Measurements from ENCODE around the gene CDC20B.
"Not testable (repeated sequence)": the region's sequence is repeated elsewhere in the genome, so short reads cannot be mapped to it uniquely, and the experiment has no call there.

The CDC20B gene

DNA sequence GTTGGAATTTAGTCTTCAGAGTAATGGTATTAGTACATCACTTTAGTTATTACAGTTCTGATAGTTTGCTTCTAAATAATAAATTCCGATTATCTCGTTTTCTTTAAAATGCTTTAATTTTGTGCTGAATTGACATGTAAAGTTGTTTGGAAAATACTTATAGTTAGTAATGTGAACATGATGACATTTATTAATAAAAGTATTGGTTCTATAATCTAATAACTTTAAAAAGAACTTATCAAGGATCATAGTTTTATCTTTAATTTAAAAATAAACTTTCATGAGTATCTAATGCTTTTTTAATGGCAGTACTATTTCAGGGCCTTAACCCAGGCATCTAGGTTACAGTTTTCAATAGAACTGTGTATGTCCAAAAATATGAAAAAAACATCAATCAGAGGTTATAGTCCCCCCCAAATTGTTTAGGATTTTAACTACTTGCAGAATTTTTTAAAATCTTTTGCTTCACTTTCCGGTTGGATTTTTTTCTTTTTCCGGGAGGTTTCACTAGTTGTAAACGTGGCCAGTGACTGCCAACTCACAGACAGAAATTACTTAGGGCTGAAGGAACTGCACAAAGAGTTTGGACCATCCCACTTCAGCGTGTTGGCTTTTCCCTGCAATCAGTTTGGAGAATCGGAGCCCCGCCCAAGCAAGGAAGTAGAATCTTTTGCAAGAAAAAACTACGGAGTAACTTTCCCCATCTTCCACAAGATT lies 12.3 kb downstream of the CDC20B start:
- DNase-seq (ENCODE audit: low read depth, low spot score) = no peak

DNA sequence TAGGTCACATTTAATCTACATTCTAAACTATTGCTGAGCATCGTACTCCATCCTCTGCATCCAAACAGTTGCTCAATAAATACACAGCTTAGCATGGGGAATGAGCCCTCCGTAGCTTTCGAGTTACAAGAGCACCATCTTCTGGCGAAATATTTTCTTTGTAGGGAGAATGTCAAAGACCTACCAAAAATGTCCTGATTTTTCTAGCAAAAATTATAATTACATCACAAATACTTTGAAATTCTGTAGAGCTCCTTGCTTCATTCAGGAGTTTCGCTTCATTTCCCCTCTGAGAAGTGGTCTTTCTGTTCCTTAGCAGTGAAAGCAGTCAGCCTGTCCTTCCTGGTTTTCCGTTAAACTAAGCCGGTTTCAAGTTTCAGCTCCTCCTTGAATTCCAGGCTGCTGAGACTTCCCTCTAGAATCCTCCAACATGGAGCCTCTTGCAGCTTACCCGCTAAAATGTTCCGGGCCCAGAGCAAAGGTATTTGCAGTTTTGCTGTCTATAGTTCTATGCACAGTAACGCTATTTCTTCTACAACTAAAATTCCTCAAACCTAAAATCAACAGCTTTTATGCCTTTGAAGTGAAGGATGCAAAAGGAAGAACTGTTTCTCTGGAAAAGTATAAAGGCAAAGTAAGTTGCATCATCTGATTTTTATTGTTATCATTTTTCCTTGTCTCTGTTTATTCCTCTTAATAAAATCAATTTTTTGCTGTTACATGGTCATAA lies 13.0 kb downstream of the CDC20B start, which contains the start of gene GPX8:
Gene GPX8 (plus strand): TSS at position 409 of the 730 bp plus-strand sequence. CDS start 22 bp downstream, at position 431.
- no peak for DNase-seq (ENCODE audit: low read depth, low spot score)

DNA sequence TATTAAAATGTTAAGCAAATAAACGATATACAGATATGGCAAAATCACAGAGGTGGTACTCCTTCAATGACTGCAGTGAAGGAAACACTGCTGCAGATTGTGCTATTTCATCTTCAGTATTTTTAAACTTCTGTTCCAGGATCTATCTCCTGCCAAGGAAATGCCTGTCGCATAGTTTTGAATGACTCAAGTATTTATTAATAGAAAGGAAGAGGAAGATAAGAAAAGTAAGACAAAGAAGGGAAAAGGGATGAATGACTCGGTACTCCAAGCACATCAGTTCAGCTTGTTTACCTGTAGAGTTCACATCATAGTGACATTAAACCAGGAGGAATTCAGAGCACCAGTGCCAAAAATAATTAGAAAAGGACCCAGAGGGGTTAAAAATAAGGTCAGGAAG lies 18.1 kb downstream of the CDC20B start:
- no peak for DNase-seq (ENCODE audit: low read depth, low spot score)

DNA sequence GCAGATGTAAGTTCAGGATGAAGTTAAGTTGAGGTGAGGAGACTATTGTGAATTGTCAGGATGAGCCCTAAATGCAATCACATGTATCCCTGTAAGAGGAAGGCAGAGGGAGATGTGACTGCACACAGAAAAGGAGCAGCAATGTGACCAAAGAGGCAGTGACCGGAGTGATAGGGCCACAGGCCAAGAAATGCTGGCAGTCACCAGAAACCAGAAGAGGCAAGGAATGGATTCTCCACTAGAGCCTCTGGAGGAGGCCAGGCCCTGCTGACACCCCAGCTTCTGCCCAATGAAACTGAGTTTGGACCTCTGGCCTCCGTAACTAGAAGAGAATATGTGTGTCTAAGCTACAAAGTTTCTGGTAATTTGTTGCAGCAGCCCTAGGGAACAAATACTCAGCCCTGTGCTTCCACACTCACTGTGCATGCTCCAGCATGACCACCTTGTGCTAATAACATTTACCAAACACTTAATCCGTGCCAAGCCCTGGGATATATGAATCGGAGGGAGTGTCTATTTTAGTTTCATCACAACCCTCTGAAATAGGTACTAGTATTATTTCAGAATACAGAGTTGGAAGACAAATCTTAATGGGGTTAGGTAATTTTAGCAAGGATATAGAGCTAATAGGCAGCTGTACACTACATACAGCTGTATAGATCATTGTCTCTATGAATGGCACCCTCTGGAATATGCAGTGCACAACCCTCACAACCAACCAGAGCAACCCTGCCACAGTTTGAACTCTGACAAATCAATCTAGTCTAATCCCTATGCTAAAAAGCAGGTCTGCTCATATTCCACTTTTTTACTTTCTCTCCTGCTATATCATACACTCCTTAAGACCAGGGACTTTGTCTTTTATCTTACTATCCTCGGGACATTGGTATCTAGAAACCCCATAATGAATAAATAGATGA lies 20.8 kb downstream of the CDC20B start:
- no peak for DNase-seq (ENCODE audit: low read depth, low spot score)

DNA sequence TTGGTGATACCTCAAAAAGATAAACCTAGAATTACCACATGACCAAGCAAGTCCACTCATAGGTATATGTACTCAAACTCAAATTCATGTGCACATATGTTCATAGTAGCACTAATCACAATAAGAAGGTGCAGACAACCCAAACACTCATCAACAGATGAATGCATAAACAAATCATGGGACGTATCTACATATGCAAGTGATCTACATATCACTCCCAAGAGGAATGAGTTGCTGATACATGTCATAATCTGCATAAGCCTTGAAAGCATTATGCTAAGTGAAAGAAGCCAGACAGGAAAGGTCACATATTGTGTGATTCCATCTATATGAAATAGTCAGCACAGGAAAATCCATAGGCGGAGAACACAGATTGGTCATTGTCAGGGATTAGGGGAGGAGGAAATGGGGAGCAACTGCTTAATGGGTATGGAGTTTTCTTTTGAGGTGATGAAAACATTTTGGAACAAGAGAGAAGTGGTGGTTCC lies 23.6 kb downstream of the CDC20B start:
- DNase-seq (ENCODE audit: low read depth, low spot score) = no peak

DNA sequence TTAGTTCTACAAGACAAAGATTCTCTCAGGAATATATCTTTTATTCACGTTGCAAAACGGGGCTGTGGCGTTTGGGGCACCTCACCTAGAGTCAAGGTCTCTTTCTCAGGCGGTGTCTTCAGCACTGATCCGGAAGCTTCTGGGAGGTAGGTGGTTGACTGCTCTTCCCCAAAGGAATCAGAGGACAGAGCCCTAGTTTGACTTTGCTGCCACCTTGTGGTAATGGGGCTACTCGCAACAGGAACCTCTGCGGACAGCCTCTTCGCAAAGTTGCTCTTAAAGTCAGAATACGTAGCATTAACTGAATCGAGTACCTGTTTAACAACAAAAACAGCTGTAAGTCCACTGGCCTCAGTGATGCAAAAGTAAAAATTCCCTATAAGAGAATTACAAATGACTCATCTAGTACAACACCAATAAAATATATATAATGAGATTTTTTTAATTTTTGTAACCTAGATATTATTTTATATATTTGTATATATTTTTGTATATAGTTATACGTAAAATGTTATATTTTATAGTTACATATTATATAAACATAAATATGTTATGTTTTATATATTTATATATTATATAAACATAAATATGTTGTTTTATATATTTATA lies 26.3 kb downstream of the CDC20B start:
- peak; percentile 72 for DNase-seq (ENCODE audit: low read depth, low spot score)

DNA sequence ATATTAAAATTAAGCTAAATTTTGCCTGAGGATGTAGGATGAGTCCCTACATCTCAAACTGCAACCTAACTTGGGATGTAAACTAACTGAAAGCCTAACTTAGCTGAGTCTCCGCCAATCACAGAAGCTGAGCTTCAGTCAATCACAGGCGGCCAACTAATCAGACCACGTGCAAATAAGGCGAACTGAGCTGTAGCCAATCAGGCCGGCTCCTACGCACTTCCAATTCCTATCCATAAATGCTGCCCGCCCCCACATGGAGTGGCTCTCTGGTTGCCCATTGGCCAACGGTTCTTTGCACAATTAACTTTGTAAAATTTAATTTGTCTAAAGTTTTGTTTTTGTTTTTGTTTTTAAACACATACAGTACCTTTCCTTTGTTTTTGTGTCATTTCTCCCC lies 26.9 kb downstream of the CDC20B start:
- DNase-seq (ENCODE audit: low read depth, low spot score) = no peak

DNA sequence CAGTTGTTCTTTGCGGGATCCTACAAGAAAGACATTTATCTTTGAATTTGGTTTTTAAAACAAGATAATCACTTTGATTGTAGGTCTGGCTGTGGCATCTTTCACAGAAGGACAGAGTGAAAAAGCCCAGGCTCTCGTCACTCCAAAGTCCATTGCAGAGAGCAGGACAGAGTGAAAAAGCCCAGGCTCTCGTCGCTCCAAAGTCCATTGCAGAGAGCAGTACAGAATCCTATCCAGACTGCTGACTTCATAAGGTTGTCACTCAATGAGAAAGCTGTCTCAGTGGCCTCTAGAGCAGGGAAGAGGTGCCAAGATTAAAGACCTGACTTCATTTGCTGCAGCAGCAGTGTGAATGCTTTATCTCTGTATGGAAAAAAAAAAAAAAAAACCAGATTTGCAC lies 29.4 kb downstream of the CDC20B start:
- DNase-seq (ENCODE audit: low read depth, low spot score) = no peak

DNA sequence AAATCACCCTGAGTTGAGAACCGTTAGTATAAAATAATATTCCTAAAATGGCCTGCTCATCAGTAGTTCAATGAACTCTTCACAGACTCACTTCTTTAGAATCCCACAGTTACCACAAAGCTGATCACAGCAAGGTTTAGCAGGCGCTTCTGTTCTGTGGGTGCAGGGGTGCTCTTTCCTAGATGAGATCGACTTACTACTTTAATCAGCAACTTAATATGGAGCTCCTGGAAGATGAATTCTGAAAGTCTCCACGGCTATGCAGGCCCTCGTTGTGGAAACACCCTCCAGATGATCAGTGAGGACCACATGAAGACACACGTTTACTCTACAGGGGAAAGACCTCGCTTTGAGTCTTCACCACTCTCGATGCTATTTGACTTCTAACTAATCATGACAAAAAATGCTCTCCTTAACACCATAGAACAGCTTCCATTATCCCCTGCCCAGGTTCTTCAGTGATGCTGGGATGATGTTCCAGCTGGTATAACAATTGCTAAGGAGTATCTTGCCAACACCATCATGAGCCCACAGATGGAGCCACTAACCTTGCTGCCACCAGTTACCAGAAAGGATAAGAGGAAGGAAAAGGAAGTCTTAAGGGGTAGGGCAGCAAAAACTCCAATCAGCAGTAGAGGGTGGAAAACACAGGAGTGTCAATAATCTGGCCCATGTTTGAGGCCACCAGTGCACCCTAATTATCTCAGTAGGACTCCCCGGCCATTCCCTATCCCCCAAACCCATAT lies 30.9 kb downstream of the CDC20B start:
- no peak for DNase-seq (ENCODE audit: low read depth, low spot score)

DNA sequence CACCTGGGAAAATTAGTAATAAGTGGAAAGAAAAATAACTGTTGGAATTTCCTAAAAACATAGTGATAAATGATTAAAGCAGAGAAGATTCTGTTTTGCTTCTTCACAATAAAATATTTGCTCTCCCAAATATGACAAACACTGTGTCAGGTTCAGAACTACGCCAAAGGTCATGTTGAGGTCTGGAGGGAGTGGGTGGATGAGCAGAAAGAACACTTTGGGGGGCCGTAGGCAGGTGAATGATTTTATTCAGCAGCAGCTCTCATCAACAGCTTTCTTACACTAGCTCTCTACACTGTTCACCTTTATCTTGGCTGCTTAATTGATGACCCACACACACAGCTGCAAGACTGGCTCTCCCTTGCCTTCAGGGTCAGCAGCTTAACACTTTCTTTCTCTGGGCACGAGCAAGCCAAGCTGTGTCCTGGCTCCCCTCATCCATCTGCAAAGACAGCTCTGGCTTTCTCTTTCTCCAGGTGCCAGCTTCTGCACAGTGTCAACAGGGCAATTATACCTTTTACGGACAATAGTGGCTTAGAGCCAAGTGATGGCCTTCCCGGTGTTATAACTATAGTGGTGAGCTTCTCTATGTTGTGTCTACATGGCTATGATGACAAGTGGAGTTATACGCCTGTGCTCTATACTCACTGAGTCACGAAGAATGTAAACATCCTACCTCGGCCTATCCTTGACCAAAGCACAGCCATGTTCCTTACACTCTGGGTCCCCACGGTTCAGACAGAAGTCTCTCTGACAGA lies 31.9 kb downstream of the CDC20B start:
- no peak for DNase-seq (ENCODE audit: low read depth, low spot score)

DNA sequence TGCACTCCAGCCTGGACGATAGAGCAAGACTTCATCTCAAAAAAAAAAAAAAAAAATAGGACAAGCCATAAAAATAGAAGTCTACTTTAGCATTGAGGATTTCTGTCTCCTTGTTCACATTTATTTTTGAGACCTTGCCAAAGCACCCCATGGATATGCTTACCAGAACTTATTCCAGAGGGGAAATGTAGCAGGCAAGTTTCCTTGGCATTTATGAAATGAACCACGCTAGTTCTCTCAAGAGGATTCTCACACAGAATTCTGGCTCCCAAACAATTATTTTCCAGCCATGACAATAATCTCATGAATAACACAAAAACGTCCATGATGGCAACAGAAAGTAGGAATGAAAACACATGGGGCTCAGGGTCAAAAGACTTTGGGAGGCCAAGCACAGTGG lies 36.5 kb downstream of the CDC20B start:
- DNase-seq (ENCODE audit: low read depth, low spot score) = no peak

DNA sequence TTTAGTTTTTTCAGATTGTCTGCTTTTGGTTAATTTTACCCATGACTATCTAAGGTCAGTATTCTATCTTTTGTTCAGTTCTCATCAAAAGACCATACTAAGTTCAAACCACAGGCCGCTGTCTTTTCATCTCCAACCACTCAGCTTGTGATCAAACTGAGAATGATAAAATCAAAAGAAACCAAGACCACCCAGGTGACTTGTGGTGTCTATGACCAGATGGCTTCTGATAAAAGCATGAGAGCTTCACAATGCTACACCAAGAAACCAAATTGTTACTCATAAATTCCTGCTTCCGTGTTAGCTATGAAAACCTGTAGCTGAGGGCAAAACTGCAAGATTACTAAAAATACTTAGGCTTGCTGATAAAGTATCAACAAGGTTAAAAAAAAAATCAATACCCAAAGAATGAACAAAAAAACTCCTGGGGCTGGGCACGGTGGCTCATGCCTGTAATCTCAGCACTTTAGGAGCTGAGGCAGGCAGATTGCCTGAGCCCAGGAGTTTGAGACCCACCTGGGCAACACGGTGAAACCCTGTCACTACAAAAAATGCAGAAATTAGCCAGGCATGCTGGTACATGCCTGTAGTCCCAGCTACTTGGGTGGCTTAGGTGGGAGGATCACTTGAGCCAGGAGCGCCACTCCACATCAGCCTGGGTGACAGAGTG lies 38.8 kb downstream of the CDC20B start:
- no peak for DNase-seq (ENCODE audit: low read depth, low spot score)

DNA sequence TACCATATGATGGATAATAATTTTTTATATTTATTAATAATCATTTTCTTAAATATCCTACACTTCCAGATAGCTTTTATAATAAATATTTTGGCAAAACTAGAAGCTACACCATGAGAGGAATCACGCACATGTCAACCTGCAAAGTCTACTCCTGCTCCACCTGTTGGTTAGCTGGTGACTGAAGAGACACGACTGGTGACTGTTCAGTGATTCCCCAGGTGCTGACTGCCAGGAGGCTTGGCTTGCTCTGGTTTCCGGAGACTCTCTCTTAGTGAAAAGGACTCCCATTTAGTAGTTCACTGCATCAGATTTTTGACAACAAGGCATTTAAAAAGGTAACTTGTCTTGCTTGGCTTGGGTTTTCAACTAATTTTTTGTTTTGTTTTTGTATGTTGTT lies 49.6 kb downstream of the CDC20B start:
- DNase-seq (ENCODE audit: low read depth, low spot score) = no peak

DNA sequence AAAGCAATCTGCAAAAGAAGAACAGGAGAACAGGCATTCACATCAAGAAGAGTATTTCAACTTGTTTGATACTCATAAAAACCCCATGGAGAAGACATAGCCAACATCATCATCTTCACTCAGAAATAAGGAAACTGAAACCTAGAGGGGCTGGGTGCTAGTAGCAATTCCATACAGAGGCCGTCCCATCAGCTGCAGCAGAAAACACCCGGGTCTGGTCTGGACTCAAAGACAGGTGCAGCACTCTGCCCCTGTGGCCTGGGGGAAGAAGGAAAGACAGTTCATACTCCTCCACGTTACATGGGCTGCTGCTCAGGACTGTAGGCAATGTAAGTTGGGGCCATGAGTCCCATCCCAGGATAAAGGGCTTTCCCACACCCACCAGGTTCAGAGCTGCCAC lies 58.9 kb downstream of the CDC20B start:
- no peak for DNase-seq (ENCODE audit: low read depth, low spot score)

DNA sequence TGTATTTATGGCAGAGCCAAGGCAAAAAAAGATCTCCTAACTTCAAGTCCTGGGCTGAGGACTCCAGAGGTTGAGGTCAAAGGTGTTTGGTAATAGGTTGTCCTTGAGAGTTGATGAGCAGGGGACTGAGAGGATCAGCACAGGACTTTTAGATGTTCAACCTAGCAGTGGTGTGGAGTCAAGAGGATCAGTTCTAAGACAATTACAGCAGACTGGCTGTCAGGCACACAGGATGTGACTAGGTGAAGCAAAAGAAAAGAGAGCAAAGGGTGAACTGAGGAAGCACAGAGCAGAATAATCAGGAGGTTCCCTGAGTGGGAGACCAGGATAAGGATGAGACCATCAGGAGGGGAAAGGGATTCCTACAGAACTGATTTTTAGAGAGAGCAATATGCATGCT lies 59.6 kb downstream of the CDC20B start:
- DNase-seq (ENCODE audit: low read depth, low spot score) = no peak

DNA sequence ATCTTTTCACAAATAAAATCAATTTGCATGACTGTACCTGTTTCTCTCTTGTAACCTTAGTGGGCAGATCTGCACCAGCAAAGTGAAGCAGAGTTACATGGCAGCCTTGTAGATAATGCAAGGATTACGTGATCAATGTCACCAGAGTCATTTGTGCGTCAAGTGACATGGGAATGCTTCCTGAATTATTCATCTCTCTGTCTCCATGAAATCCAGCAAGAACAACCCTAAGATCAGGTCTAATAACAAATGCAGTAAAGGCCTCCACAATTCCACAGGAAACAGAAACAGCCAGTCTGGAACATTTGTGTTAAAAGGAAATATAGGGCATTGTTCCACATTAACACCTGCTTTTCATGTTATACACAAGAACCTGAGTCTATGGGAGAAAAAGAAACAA lies 62.8 kb downstream of the CDC20B start:
- no peak for DNase-seq (ENCODE audit: low read depth, low spot score)

DNA sequence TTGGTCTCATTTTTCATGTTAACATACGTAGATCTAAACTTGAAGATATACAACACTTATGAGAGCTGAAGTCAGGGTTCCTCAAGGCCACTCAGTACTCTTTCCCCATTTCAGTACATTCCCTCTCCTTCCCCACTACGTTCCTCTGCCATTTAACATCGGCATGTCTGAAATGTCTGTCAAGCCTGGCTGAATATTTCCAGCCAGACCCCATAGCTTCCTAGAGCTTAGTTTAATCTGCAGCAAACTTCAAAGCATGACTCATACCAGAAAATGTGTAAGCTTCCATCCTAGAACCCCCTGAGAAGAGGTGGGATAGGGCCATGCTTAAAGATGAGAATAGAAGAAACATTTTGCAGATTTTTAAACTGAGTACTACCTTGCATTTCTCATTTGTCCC lies 64.3 kb downstream of the CDC20B start:
- DNase-seq (ENCODE audit: low read depth, low spot score) = no peak

DNA sequence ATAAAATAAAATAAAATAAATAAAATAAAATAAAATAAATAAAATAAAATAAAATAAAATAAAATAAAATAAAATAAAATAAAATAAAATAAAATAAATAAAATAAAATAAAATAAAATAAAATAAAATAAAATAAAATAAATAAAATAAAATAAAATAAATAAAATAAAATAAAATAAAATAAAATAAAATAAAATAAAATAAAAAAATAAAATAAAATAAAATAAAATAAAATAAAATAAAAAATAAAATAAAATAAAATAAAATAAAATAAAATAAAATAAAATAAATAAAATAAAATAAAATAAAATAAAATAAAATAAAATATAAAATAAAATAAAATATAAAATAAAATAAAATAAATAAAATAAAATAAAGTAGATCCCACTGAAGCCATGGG lies 67.0 kb downstream of the CDC20B start:
- DNase-seq (ENCODE audit: low read depth, low spot score) = not testable (repeated sequence)

DNA sequence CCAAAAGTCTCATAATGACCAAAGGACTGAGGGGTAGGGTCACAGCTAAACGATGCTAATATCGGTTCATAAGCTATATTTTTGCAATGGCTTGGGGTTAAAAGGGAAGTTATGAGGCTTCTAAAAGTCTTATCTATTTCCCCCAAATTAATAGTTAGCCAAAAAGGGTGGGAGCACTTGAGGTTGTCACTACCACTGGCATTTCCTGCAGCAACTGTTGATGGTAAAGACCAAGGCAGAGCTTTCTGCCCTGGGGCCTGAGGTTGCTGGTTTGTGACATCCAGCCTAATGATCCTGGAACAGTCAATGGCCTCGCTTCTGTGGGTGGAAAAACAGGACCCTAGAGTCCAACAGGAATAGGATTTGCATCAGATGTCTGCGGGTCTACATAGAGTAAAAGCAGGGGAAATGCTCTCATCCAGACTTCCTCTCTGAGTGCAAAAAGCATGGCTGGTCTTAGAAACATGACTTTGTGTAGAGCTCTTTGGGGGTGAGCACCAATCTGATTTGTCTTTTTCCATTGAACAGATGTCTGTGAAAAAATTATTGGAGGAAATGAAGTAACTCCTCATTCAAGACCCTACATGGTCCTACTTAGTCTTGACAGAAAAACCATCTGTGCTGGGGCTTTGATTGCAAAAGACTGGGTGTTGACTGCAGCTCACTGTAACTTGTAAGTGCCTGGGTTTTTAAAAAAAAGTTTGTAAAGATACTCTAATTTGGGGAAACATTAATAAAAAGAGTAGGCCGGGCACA lies 67.9 kb downstream of the CDC20B start:
- DNase-seq (ENCODE audit: low read depth, low spot score) = no peak
